GM19395 (cell line): ENCODE measurements around the gene MED14.

Experiments
- ATAC-seq: cut with Tn5 transposase; IDR thresholded peaks from one replicate; pipeline ENCODE4 v1.9.1; 2021; ENCODE audit warnings: mild to moderate bottlenecking, moderate library complexity; ENCODE audit not compliant: unreplicated experiment

MED14 gene

DNA sequence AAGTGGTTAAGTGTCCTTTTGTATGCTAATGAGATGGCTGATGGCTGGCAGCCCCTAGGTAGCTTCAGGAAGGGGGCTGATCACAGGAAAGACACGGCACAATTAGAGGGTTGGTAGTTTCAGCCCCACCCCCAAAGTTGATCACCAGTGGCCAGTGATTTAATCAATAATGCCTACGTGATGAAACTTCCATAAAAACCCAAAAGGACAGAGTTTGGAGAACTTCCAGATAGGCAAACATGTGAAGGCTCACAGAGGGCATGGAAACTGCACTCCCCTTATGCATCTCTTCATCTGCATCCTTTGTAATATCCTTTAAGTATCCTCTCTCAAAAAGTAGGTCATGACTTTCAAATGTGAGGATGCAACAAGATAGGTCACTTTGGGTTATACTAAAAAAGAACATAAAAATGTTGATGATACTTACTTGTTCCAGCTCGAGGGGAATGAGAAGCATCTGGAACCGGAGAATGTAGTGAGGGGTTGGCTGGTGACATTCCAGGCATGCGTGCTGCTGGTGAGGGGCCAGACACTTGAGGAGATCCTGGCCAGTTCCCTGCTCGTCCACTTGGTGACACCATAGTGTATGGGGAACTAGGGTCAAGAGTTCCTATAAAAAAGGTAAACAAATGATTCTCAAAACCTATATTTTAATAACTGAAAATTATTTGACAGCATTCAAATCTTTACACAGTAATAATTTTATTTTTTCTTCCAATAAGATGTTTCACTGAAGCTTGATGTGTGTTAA is 71.3 kb downstream of the MED14 start:
- no peak for ATAC-seq

DNA sequence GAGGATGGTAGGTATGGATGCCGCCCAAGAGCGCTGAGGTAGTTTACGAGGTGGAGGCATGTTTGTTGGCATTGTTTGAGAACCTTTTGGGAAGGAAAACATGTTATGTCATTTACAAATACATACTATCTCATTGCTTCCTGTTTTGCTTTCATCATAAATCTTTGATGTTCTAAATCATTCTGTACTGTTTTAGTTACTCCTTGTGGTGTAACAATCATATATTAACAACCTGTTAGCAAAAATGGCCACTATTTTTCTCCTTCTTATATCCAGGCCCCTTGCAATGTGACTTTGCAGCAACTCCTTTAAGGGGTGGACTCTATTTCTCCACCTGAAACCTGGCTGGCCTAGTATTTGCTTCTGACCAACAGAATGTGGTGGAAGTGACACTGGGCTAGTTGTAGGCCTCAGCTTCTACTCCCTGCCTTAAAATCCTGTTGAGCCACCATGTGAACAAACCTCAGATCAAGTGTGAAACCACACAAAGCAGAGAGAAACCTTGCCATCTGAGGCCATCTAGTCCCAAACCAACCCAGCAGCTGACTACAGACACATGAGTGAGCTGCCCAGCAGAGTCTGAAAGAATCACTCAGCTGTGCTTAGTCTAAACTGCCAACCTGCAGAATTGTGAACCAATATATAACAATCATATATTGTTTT is 72.1 kb downstream of the MED14 start:
- no peak for ATAC-seq

DNA sequence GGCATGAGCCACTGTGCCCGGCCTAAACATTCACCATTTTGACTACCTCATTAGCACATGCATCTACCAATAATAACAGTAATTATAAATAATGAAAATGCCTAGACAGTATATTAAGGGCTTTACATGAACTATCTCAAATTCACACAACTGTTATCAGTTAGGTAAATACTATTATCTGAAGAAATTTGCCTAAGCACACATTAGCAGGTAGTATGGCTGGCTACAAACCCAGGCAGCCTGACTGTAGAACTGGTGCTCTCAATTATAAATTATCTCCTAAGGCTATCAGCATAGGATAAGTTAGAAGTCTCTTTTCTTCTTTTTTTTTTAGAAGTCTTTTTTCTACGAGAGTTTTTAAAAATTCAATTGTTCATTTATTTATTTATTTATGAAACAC is 73.9 kb downstream of the MED14 start:
- ATAC-seq, result no peak

DNA sequence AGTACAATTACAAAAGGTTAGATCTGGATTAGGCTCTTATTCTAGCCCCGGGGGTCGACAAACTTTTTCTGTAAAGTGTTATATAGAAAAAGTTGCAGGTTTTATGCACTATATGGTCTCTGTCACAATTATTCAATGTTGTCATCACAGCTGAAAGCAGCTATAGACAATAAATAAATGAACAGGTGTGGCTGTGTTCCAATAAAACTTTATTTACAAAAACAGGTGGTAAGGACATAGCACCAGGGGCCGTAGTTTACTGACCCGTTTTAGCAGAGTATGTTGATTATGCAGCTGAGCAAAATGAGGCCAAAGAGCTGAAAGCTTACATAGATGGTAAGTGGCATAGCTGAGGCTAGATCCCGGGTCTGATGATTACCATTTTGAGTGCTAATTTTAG is 75.0 kb downstream of the MED14 start:
- no peak for ATAC-seq

DNA sequence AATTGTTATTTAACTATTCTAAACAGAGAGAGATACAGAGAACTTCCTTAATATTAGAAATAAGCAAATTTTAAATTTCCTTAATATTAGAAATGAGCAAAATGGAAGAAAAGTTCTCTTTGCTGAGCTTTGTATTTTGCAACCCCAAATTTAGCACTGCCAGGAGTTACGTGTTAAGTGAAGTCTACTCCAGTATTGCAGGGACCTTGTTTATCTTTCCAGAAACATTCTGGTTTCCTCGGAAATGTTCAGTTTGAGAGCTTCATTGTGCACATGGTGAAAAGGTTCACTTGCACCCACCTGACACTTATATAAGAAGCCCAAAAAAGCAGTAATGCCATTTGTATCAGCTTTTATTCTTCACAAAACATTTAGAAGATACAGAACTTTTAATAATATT is 81.8 kb downstream of the MED14 start:
- ATAC-seq, result no peak

DNA sequence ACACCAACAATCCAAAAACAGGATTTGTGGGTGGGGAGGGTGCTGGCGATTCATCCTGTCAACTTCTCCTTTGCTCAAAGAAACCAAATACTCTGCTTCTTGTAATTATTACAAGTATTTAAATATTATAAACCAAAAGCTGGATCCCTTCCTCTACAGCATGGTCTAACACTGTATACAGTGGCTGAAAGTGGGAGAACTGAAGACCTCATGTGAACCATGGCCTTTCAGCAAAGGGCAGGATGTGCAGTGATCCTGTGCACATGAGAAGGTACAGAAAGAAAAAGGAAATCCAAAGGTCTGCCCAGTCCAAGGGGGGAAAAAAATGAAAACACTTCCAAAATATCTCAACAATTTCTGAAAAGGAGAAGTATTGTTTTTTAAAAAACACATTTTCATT is 82.7 kb downstream of the MED14 start:
- ATAC-seq, result no peak

DNA sequence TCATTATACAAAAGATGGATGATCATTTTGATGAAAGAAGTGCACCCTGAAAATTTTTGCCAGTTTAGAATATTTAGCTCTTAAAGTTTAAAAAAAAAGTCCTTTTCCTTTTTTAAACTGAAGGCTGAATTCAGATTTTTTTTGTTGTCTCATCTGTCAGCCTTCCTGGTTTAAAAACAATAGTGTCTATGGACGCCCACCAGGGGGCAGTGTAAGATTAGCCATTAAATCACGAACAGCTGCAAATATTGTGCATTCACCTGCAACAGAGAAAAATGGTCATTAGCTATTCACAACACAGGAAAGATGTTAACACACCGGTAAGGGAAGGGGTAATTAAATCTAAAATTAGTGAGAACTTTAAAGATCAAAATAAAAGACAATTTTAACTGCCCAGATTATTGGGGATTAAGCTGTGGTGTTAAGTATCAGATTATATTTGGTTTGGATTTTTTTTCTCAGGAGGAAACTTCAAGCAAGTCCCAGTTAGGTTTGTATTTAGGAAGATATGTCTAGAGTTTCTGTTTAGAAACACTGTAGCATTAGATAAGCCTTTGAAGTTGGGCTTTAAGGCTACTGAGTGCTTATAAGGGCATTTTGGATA is 83.6 kb downstream of the MED14 start:
- ATAC-seq, result no peak

DNA sequence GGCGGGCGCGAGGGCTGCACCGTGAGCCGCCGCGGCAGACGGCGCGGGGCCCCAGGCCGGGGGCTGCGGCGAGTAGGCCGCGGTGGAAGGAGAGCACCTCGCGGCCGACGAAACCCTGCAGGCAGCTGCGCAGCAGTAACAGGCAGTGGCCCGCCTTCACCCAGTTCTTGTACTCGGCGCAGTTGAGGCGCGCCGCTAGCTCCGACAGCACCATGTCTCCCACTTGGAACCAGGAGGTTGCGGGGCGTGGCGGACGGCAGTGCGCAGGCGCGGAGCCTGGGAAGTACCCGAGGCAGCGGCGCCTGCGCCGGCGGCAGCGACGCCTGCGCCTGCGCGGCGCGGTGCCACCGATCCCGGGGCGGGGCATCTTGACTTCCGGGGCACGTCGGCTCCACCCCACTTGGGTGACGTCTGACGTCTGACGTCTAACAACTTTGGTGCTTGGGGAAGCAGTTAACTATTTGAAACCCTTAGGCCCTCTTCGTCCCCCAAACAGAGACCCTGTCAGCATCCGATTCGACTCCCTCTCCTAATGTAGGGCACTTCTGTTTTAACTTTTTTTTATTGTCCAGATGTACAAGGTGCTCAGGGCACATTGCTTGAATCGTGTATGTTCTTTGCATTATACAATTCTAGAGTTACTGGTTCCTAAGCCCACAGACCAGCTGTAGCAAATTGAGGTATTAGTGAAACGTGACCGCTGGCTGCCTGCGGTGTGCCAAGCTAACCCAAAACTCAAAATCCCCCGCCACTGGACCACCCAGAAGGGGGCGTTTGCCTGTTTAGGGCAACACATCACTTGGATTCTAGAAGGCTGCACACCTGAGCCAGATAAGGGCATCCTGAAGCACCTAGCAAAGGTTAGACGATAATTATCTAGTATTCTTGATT is 87.8 kb downstream of the MED14 start, which contains the start of gene CXorf38:
Gene CXorf38, minus strand, starts transcription at position 255 of the 891 bp plus-strand sequence. Its CDS starts 41 bp downstream, at position 214.
- ATAC-seq, result peak; percentile 75

DNA sequence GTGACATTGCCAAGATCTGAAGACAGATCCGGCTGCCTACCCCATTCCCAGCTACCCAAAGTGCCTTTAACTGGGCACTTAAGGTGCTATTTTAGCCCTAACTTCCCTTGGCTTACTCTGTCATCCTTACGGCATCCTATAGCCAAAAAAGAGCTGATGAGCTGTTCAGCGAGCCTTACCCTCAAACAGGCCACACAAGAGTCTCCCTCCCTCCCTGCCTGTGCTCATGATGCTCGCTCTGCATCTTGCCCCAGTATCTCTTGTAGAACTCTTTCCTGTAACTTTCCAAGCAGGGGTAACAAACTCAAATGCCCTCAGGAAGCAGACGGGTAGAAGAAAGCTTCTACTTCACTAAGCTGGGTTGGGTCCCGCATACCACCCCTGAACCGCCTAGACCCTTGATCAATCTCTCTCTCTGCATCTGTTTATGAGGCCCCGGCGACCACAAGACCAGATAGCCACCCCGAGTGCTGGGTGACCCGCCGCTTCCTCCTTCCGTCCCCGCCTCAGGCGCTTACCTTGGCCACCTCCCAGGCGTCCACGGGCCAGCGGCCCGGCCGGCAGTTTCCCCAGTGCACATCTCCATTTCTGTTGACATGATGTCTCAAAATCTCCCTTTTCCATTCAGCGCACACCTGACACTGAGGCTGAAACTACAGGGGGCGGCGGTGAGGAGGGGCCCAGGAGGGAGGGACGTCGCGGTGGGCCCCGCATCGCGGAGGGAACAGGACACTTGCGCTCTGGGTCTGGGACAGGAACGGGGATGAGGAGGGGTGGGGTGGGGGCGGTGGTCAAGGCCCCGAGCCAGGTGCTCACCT is 88.6 kb downstream of the MED14 start:
- peak; percentile 26 for ATAC-seq

DNA sequence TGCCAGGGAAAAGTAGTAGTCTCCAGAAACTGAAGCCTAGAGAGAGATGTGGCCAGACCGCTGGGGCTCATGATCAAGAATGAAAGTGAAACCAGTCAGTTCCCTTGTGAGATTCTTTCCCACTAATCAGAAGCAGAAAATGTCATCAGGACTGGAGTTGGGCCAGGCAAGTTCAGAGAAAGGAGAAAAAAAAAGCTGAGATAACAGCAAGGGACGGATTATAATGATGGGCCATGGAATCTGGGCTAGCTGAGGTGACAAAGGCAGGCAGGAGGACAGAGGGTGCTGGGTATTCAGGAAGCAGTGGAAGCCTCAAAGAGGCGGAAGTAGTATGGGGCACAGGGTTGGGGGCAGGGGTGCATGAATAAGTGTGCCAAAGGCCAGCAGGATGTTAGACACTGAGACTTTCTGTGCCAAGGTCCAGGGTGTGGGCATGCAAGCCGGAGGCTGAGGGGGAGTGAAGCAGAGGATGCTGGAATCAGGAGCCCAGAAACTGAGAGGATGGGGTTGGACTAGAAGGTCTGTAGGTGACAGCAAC is 90.5 kb downstream of the MED14 start:
- peak; percentile 52 for ATAC-seq

DNA sequence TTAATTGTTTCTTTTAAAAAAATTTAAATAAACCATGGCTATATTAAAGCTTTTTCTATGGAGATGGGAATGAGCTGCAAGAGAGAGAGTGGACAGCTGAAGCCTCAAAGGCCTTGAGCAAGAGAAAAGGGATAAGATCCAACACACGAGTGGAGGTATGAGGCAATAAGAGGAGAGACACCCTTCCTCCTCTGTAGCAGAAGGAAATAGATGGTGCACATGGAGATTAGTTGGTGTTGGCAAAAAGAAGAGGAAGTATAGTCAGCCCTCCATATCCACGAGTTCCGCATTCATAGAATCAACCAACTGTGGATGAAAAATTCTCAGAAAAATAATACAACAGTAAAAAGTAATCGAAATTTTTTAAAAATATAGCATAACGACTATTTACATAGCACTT is 91.2 kb downstream of the MED14 start:
- ATAC-seq, result no peak

DNA sequence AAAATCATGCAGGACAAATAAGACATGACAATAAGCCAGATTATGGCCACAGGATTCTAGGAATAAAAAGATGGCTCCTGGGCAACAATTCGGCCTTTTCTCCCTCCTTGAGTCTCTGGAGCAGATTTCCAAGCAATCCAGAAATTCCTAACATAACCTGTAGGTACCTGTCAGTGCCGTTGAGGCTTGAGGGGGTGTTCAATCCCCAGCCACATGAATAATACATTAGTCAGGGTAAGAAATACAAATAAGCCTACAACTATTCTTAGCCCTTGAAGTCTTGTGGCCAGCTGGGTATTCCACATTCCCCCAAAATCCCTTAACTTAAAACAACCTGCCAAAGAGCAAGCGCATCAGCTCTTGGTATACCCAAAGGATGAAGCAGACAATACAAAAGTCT is 97.7 kb downstream of the MED14 start:
- ATAC-seq, result no peak

DNA sequence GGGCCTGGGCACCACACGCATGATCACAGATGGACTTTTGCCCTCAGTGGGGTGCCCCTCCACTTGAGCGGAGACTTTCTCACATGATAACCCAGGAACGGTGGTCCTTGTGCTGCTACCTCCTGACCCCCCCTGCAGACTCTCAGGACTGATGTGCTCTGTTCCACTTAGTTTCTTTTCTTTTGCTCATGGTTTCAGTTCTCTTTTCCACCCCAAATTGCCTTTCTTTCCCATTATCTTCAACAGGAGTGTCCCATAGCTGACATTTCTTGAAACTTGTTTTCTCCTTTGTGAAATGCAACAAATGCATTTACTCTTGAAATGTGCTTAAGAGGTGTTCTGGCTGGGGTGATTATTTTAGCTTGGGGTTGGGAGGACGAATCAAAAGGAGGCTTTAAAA is 103.1 kb downstream of the MED14 start:
- ATAC-seq, result no peak

DNA sequence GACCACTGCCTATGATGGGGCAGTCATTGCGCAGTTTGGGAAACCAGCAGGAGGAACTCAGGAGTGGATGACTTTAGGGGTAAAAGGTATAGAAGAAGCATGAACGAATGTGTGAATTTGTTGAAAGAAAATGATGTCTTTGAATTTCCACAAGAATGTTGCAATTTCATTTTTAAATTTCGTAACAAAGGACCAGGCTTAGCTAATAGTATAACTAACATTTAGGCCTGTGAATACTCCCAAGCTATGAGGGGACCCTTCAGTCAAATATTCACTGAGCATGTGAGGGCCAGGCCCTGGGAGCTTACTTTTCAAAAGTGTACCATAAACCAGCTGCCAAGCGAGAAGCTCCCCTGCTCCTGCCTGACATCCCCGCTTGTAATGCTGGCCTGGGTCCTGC is 106.8 kb downstream of the MED14 start:
- no peak for ATAC-seq

DNA sequence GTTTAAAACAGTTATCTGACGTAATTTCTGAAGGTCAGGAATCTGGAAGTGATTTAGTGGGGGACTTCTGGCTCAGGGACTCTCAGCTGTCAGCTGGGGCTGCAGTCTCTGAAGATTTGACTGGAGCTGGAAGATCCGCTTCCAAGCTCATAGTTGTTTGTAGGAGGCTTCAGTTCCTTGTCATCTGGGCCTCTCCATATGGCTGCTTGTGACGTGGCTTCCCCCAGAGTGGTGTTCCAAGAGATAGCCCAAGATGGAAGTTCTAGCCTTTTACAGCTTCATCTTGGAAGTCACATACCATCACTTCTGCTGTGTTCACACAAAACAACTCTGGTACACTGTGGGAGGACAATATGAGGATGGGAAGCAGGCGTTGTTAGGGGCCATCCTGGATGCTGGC is 110.0 kb downstream of the MED14 start:
- ATAC-seq, result no peak

DNA sequence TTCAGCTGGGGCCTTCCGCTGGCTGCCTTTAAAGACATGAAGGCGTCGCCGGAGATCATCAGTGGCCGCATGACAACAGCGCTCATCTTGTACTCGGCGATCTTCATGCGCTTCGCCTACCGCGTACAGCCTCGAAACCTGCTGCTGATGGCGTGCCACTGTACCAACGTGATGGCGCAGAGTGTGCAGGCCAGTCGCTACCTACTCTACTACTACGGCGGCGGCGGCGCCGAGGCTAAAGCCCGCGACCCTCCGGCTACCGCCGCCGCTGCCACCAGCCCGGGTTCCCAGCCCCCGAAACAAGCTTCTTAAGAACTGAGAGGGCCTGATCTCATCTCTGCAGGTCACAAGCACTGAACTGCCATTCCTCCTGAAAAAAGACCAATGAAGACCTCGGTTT is 111.7 kb downstream of the MED14 start:
- no peak for ATAC-seq

DNA sequence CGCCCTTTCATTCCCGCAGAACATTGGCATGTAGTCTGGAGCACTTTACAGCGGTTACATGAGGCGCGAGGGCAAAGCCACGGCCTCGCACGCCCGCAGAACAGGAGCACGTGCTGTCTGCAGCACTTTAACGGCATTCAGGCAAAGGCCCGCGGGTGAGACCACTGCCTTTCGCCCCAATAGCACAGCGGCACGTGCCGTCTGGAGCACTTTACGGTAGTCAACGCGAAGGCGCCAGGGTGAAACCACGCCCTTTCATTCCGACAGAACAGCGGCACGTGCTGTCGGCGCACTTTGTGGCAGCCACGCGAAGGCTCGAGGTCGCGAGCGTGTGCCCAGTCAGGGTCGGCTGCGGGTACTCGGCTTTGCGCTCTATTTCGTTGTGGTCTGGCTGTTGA is 112.2 kb downstream of the MED14 start, which contains the start of gene MPC1L:
Gene MPC1L, plus strand, starts transcription at position 290 of the 398 bp plus-strand sequence. CDS start 138 bp downstream, outside the sequence.
- ATAC-seq, result no peak

DNA sequence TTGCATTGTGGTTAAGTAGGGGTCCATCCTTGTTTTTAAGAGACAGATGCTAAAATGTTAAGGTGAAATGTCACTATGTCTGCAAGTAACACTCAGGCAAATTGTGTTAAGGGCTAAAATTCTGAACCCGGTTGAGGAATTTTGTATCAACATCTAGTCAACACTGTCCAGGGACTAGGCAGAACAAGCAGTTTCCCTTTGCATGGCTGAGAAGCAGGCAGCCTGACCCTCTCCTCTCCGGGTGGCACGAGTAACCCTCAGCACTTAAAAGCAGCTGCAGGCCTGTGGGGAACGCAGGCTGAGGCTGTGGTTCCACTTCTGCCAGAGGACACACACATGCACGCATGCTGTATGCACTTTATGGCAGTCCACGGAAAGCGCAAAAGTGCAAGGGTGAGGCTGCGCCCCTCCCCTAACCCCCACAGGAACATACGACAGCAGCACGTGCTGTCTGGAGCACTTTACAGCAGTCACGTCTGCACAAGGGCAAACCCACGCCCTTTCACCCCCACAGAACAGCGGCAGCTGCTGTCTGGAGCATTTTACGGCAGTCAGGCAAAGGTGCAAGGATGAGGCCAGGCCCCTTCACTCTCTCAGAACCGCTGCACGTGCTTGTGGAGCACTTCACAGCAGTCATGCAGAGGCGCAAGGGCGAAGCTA is 112.7 kb downstream of the MED14 start:
- ATAC-seq, result no peak

DNA sequence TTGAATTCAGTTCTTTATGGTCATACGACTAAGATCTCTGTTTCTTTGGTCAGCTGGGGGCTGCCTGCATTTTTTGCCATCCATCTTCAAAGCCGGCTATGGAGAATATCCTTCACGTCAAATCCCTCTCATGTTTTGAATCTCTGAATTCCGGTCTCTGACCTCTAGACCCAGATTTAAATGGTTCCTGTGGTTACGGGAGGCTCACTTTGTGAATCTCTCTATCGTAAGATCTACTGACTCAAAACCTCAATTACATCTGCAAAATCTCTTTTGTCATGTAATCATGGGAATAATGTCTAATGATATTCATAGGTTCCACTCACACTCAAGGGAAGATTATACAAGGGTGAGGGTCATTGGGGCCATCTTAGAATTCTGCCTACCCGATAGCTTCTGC is 117.8 kb downstream of the MED14 start:
- no peak for ATAC-seq
